ENCODE measurements around the gene RRAGD. TPM values are rescaled to one million over a fixed set of nuclear protein-coding genes. Genes with fewer than 3 reads are reported as not detected.
A peak's percentile ranks its signal among the peaks of the same experiment; 100 is the strongest.

The RRAGD gene
- total and polyA plus RNA-seq, 2 of the 13 experiments (the other 11 are each of a cell fraction or from before 2014, with no cell fraction given), result 0.35 to 0.53 TPM

- no peak for TF ChIP-seq MBD4 (IDR thresholded peaks at IDR 0.05; ENCODE audit: borderline replicate concordance, low read length)
- Histone ChIP-seq H3K4me2 (ENCODE audit: low read depth, low read length) (no peak overlapping the region), H3K27me3 (ENCODE audit: control insufficient read depth in 1 of 2, insufficient read depth in 2 of 2, low read length in 2 of 2) (no peaks in the 10 kb centered on the region), H3K4me3 (replicated peaks in 1 of 3; ENCODE audit: insufficient read depth in 1 of 3, low read depth in 2 of 3, low read length in 3 of 3) (no peak overlapping the region), H3K27ac (ENCODE audit: extremely low read length, insufficient read depth, low read length) (no peak overlapping the region), H3K36me3 (replicated peaks in 1 of 2; ENCODE audit: control insufficient read depth in 1 of 2, insufficient read depth in 2 of 2, low read length in 2 of 2) (no peaks in the 10 kb centered on the region), H3K9me3 (ENCODE audit: low read length) (no peaks in the 10 kb centered on the region), H4K20me1 (ENCODE audit: insufficient read depth, low read length) (no peaks in the 10 kb centered on the region), H2AFZ (ENCODE audit: low read length) (no peak overlapping the region), H3K79me2 (ENCODE audit: insufficient read depth, low read length) (no peaks in the 10 kb centered on the region), H3K4me1 (ENCODE audit: insufficient read depth, low read length) (no peaks in the 10 kb centered on the region), H3K9ac (ENCODE audit: insufficient read depth, low read depth, low read length) (no peak overlapping the region)
- ChIA-PET CTCF (ENCODE audit: low intra/inter-chr PET ratio, low total read pairs) (no interaction called here), POLR2A (no interaction called here)
- no peak for DNase-seq (ENCODE audit: low spot score)
- in situ Hi-C loops (cut with HindIII; ENCODE audit: extremely low pct_ligation_motif_present, low pct_unique_long_range_greater_than_20kb) (no loop called here), intact Hi-C loops (cut with micrococcal nuclease; ENCODE audit: unreplicated experiment) (no loop called here)
- FAIRE-seq, result no peak
- BruUV-seq (replicated peaks), result no TSS peak
- no peak for ATAC-seq
- WGBS (ENCODE audit: low lambda C conversion rate), result 57% methylated on average over 7 of the region's 7 CpGs
These were observed 26.2 kb downstream of the RRAGD start for GRCh38 chr6:89385846-89386245.

GRCh38 chr6:89385156-89385667 is 26.9 kb downstream of the RRAGD start:
- CTCF ChIA-PET (ENCODE audit: low intra/inter-chr PET ratio, low total read pairs), result no interaction called here
- Histone ChIP-seq H3K9ac (ENCODE audit: insufficient read depth, low read depth, low read length) (no peak overlapping the region), H3K9me3 (ENCODE audit: low read length) (no peaks in the 10 kb centered on the region), H3K4me3 (replicated peaks in 1 of 3; ENCODE audit: insufficient read depth in 1 of 3, low read depth in 2 of 3, low read length in 3 of 3) (no peak overlapping the region), H3K79me2 (ENCODE audit: insufficient read depth, low read length) (no peaks in the 10 kb centered on the region), H3K27me3 (ENCODE audit: control insufficient read depth in 1 of 2, insufficient read depth in 2 of 2, low read length in 2 of 2) (no peaks in the 10 kb centered on the region; a peak in 1 of 5 replicates), H3K4me2 (ENCODE audit: low read depth, low read length) (no peak overlapping the region), H2AFZ (ENCODE audit: low read length) (no peak overlapping the region), H4K20me1 (ENCODE audit: insufficient read depth, low read length) (no peaks in the 10 kb centered on the region), H3K4me1 (ENCODE audit: insufficient read depth, low read length) (no peaks in the 10 kb centered on the region), H3K36me3 (replicated peaks in 1 of 2; ENCODE audit: control insufficient read depth in 1 of 2, insufficient read depth in 2 of 2, low read length in 2 of 2) (no peaks in the 10 kb centered on the region), H3K27ac (ENCODE audit: extremely low read length, insufficient read depth, low read length) (no peak overlapping the region)
- TF ChIP-seq MAFF (IDR thresholded peaks at IDR 0.05; ENCODE audit: low read depth, low read length) (peak; percentile 74), KLF16 (CRISPR knock-in tag; IDR thresholded peaks at IDR 0.05) (no peak), MAFK (conservative IDR thresholded peaks at IDR 0.05 in 1 of 2, IDR thresholded peaks at IDR 0.05 in 1 of 2; ENCODE audit: low read length in 2 of 2) (peak; percentile 49 to 74)
- POLR2A ChIA-PET, result no interaction called here
- 43% methylated on average over 5 of the region's 5 CpGs for WGBS (ENCODE audit: low lambda C conversion rate)
- DNase-seq (ENCODE audit: low spot score) (no peak), ATAC-seq (no peak), FAIRE-seq (no peak)
- in situ Hi-C loops (cut with HindIII; ENCODE audit: extremely low pct_ligation_motif_present, low pct_unique_long_range_greater_than_20kb) (no loop called here), intact Hi-C loops (cut with micrococcal nuclease; ENCODE audit: unreplicated experiment) (no loop called here)
- BruUV-seq (replicated peaks), result no TSS peak

Data from HepG2 (cell line).